ENCODE measurements around the gene ATG13.
"Not testable (repeated sequence)": the region's sequence is repeated elsewhere in the genome, so short reads cannot be mapped to it uniquely, and the experiment has no call there.

The ATG13 gene

DNA sequence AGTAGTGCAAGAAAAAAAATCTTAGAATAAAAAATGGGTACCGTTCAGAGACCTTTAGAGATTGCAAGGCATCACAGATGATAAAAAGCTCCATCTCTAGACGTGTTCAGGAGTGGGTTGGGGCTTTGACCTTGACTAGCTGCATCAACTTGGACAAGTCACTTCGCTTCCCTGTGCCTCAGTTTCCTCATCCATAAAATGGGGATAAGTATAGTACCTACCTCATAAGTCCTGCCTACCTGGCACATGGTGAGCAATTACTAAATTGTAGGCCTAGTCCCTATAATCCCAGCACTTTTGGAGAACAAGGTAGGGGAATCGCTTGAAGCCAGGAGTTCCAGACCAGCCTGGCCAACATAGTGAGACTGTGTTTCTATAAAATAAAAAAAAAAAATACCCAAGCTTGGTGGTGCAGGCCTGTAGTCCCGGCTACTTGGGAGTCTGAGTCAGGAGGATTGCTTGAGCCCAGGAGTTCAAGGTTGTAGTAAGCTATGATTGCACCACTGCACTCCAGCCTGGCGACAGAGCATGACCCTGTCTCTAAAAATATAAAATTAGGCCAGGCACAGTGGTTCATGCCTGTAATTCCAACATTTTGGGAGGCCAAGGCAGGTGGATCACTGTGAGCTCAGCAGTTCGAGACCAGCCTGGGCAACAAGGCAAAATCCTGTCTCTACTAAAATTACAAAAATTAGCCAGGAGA is 95.7 kb downstream of the ATG13 start:
- no peak overlapping the region for H3K4me3 ChIP-seq (ENCODE audit: low read depth, low read length)
- no peaks in the 10 kb centered on the region for H3K4me1 ChIP-seq (ENCODE audit: control insufficient read depth, insufficient read depth, low read length)
- CTCF ChIA-PET: interaction anchor here (0.7 to 1.6 kb wide), 3 partner anchors 43 to 1885 kb away, joined by 4 to 8 read pairs (median 6); no protein-coding TSS in a partner anchor
- H3K27ac ChIP-seq (ENCODE audit: extremely low read depth, low read depth, low read length): no peak overlapping the region
- POLR2A ChIA-PET: interaction anchor here (1.4 kb wide), 1 partner anchor 12 kb away, joined by 6 read pairs; the partner anchor contains the start of genes ARHGAP1 and ZNF408
- TF ChIP-seq ZNF140 (tag by site-specific recombination; IDR thresholded peaks at IDR 0.05) (no peak), HOXA7 (CRISPR knock-in tag; IDR thresholded peaks at IDR 0.05; ENCODE audit: borderline replicate concordance) (no peak), ZBTB17 (tag by site-specific recombination; IDR thresholded peaks at IDR 0.05) (no peak), ZNF19 (tag by site-specific recombination; IDR thresholded peaks at IDR 0.05; ENCODE audit: low read depth) (no peak)
- TF ChIP-seq, protein P1, sequence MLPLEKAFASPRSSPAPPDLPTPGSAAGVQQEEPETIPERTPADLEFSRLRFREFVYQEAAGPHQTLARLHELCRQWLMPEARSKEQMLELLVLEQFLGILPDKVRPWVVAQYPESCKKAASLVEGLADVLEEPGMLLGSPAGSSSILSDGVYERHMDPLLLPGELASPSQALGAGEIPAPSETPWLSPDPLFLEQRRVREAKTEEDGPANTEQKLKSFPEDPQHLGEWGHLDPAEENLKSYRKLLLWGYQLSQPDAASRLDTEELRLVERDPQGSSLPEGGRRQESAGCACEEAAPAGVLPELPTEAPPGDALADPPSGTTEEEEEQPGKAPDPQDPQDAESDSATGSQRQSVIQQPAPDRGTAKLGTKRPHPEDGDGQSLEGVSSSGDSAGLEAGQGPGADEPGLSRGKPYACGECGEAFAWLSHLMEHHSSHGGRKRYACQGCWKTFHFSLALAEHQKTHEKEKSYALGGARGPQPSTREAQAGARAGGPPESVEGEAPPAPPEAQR (tag by site-specific recombination; IDR thresholded peaks at IDR 0.05): no peak
- no peaks in the 10 kb centered on the region for H3K36me3 ChIP-seq (ENCODE audit: control insufficient read depth in 2 of 2, insufficient read depth in 1 of 2, low read length in 2 of 2)
- H3K9me3 ChIP-seq (ENCODE audit: control insufficient read depth, insufficient read depth, low read depth, low read length): no peaks in the 10 kb centered on the region

DNA sequence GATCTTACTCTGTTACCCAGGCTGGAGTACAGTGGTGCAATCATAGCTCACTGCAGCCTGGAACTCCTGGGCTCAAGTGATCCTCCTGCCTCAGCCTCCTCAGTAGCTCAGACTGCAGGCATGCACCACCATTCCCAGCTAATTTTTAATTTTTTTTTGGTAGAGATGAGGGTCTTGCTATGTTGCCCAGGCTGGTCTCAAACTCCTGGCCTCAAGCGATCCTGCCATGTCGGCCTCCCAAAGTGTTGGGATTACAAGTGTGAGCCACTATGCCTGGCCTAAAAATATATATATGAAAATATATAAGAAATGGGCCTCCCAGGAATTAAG is 100.4 kb downstream of the ATG13 start:
- H3K9me3 ChIP-seq (ENCODE audit: control insufficient read depth, insufficient read depth, low read depth, low read length); H3K4me3 ChIP-seq (ENCODE audit: low read depth, low read length); CTCF ChIA-PET; H3K4me1 ChIP-seq (ENCODE audit: control insufficient read depth, insufficient read depth, low read length); H3K36me3 ChIP-seq (ENCODE audit: control insufficient read depth in 2 of 2, insufficient read depth in 1 of 2, low read length in 2 of 2); H3K27ac ChIP-seq (ENCODE audit: extremely low read depth, low read depth, low read length): not testable (repeated sequence)
- POLR2A ChIA-PET: interaction anchor here (0.7 kb wide), 1 partner anchor 468 kb away, joined by 3 read pairs; no protein-coding TSS in a partner anchor

DNA sequence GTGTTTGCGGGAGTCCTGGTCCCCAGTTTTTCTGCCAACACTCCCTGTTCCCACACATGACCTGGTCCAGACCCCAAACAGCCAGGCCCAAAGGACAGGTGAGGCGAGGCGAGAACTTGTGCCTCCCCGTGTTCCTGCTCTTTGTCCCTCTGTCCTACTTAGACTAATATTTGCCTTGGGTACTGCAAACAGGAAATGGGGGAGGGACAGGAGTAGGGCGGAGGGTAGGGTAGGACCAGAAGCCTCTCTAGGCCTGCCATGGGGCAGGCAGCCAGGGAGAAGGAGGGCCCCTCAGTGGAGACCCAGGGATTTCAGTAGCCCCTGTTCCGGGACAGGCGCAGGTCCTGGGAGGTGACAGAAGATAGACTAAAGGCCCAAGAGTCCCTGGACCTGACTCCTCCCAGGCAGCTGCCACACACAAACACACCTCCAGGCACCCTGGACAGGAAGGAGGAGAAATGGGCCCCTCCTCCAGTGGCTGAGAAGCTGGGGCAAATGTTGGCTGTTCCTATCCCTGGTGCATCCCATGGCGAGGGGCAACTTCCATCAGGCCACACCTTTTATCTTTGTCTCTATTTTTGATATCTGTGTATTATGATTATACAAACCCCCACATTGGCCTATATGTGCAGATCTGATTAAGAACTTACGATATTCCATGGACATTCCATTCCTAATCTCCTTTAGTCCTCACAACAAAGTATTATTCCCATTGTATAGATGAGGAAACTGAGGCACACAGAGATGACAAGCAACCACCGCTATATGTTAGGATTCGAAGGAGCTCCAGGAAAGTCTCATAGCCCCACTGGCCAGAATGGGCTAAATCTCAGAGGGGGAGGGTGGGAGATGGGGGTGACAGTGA is 101.0 kb downstream of the ATG13 start:
- Histone ChIP-seq H3K27ac (ENCODE audit: extremely low read depth, low read depth, low read length) (no peak overlapping the region), H3K36me3 (ENCODE audit: control insufficient read depth in 2 of 2, insufficient read depth in 1 of 2, low read length in 2 of 2) (no peaks in the 10 kb centered on the region), H3K9me3 (ENCODE audit: control insufficient read depth, insufficient read depth, low read depth, low read length) (no peaks in the 10 kb centered on the region), H3K4me1 (ENCODE audit: control insufficient read depth, insufficient read depth, low read length) (no peaks in the 10 kb centered on the region), H3K4me3 (ENCODE audit: low read depth, low read length) (no peak overlapping the region)
- ChIA-PET CTCF (interaction anchor here (0.6 kb wide), 1 partner anchor 15 kb away, joined by 3 read pairs; no protein-coding TSS in a partner anchor), POLR2A (interaction anchor here (0.7 kb wide), 1 partner anchor 467 kb away, joined by 3 read pairs; no protein-coding TSS in a partner anchor)
- TF ChIP-seq, protein P2, sequence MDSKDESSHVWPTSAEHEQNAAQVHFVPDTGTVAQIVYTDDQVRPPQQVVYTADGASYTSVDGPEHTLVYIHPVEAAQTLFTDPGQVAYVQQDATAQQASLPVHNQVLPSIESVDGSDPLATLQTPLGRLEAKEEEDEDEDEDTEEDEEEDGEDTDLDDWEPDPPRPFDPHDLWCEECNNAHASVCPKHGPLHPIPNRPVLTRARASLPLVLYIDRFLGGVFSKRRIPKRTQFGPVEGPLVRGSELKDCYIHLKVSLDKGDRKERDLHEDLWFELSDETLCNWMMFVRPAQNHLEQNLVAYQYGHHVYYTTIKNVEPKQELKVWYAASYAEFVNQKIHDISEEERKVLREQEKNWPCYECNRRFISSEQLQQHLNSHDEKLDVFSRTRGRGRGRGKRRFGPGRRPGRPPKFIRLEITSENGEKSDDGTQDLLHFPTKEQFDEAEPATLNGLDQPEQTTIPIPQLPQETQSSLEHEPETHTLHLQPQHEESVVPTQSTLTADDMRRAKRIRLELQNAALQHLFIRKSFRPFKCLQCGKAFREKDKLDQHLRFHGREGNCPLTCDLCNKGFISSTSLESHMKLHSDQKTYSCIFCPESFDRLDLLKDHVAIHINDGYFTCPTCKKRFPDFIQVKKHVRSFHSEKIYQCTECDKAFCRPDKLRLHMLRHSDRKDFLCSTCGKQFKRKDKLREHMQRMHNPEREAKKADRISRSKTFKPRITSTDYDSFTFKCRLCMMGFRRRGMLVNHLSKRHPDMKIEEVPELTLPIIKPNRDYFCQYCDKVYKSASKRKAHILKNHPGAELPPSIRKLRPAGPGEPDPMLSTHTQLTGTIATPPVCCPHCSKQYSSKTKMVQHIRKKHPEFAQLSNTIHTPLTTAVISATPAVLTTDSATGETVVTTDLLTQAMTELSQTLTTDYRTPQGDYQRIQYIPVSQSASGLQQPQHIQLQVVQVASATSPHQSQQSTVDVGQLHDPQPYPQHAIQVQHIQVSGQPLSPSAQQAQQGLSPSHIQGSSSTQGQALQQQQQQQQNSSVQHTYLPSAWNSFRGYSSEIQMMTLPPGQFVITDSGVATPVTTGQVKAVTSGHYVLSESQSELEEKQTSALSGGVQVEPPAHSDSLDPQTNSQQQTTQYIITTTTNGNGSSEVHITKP (tag by site-specific recombination; IDR thresholded peaks at IDR 0.05): no peak
- TF ChIP-seq, protein P3, sequence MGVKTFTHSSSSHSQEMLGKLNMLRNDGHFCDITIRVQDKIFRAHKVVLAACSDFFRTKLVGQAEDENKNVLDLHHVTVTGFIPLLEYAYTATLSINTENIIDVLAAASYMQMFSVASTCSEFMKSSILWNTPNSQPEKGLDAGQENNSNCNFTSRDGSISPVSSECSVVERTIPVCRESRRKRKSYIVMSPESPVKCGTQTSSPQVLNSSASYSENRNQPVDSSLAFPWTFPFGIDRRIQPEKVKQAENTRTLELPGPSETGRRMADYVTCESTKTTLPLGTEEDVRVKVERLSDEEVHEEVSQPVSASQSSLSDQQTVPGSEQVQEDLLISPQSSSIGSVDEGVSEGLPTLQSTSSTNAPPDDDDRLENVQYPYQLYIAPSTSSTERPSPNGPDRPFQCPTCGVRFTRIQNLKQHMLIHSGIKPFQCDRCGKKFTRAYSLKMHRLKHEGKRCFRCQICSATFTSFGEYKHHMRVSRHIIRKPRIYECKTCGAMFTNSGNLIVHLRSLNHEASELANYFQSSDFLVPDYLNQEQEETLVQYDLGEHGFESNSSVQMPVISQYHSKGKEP (tag by site-specific recombination; IDR thresholded peaks at IDR 0.05): no peak
- TF ChIP-seq, protein P4, sequence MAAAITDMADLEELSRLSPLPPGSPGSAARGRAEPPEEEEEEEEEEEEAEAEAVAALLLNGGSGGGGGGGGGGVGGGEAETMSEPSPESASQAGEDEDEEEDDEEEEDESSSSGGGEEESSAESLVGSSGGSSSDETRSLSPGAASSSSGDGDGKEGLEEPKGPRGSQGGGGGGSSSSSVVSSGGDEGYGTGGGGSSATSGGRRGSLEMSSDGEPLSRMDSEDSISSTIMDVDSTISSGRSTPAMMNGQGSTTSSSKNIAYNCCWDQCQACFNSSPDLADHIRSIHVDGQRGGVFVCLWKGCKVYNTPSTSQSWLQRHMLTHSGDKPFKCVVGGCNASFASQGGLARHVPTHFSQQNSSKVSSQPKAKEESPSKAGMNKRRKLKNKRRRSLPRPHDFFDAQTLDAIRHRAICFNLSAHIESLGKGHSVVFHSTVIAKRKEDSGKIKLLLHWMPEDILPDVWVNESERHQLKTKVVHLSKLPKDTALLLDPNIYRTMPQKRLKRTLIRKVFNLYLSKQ (tag by site-specific recombination; IDR thresholded peaks at IDR 0.05; ENCODE audit: borderline replicate concordance): no peak
- TF ChIP-seq ZBTB17 (tag by site-specific recombination; IDR thresholded peaks at IDR 0.05) (no peak), ZNF354C (tag by site-specific recombination; IDR thresholded peaks at IDR 0.05; ENCODE audit: borderline replicate concordance, low read depth) (no peak), GLIS1 (tag by site-specific recombination; IDR thresholded peaks at IDR 0.05) (no peak), ZBTB7A (tag by site-specific recombination; IDR thresholded peaks at IDR 0.05; ENCODE audit: low read depth) (no peak), ZNF600 (tag by site-specific recombination; IDR thresholded peaks at IDR 0.05) (no peak), PRDM1 (tag by site-specific recombination; IDR thresholded peaks at IDR 0.05) (no peak), ZNF626 (tag by site-specific recombination; IDR thresholded peaks at IDR 0.05) (no peak), ZNF501 (tag by site-specific recombination; IDR thresholded peaks at IDR 0.05) (no peak)
- TF ChIP-seq, protein P5, sequence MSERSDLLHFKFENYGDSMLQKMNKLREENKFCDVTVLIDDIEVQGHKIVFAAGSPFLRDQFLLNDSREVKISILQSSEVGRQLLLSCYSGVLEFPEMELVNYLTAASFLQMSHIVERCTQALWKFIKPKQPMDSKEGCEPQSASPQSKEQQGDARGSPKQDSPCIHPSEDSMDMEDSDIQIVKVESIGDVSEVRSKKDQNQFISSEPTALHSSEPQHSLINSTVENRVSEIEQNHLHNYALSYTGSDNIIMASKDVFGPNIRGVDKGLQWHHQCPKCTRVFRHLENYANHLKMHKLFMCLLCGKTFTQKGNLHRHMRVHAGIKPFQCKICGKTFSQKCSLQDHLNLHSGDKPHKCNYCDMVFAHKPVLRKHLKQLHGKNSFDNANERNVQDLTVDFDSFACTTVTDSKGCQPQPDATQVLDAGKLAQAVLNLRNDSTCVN (tag by site-specific recombination; optimal IDR thresholded peaks at IDR 0.05): no peak
- TF ChIP-seq, protein P6, sequence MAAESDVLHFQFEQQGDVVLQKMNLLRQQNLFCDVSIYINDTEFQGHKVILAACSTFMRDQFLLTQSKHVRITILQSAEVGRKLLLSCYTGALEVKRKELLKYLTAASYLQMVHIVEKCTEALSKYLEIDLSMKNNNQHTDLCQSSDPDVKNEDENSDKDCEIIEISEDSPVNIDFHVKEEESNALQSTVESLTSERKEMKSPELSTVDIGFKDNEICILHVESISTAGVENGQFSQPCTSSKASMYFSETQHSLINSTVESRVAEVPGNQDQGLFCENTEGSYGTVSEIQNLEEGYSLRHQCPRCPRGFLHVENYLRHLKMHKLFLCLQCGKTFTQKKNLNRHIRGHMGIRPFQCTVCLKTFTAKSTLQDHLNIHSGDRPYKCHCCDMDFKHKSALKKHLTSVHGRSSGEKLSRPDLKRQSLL (tag by site-specific recombination; IDR thresholded peaks at IDR 0.05): no peak

Measured in HEK293 (cell line).